Hepatocyte (in vitro differentiated cells): Measurements from ENCODE around the gene ZNF174. TPM values are rescaled to one million over a fixed set of nuclear protein-coding genes. Genes with fewer than 3 reads are reported as not detected.

Source experiments
- DNase-seq: peaks from one replicate; pipeline ENCODE4 v3.0.0-alpha.2; 2016; ENCODE audit warnings: low spot score
- H2AFZ ChIP-seq: fragments of 200-600 bp; sonication (generic); 2 replicates; pipeline ENCODE4 v1.6.0; 2016; ENCODE audit warnings: antibody characterized with exemption, mild to moderate bottlenecking
- H3K27ac ChIP-seq: fragments of 200-600 bp; sonication (generic); 2 replicates; pipeline ENCODE4 v1.5.1; 2016; ENCODE audit warnings: mild to moderate bottlenecking
- H3K27me3 ChIP-seq: fragments of 200-600 bp; sonication (generic); 2 replicates; pipeline ENCODE4 v1.6.1; 2016
- H3K36me3 ChIP-seq: fragments of 200-600 bp; sonication (generic); replicated peaks from 2 replicates; pipeline ENCODE4 v1.5.1; 2016; ENCODE audit warnings: low read depth; ENCODE audit not compliant: insufficient read depth
- H3K4me1 ChIP-seq: fragments of 200-600 bp; sonication (generic); 2 replicates; pipeline ENCODE4 v1.5.1; 2016; ENCODE audit warnings: mild to moderate bottlenecking, moderate library complexity; ENCODE audit not compliant: insufficient read depth
- H3K4me2 ChIP-seq: fragments of 200-600 bp; sonication (generic); 2 replicates; pipeline ENCODE4 v1.6.0; 2016
- H3K4me3 ChIP-seq: fragments of 200-600 bp; sonication (generic); 2 replicates; pipeline ENCODE4 v1.5.1; 2016; ENCODE audit warnings: mild to moderate bottlenecking
- H3K79me2 ChIP-seq: fragments of 200-600 bp; sonication (generic); 2 replicates; pipeline ENCODE4 v1.6.0; 2017; ENCODE audit warnings: mild to moderate bottlenecking
- H3K9me2 ChIP-seq: fragments of 200-600 bp; sonication (generic); replicated peaks from 2 replicates; pipeline ENCODE4 v1.6.0; 2017; ENCODE audit warnings: mild to moderate bottlenecking; ENCODE audit not compliant: insufficient read depth
- H3K9me3 ChIP-seq: fragments of 200-600 bp; sonication (generic); 2 replicates; pipeline ENCODE4 v1.5.1; 2016; ENCODE audit warnings: low read depth, mild to moderate bottlenecking
- H4K20me1 ChIP-seq: fragments of 200-600 bp; sonication (generic); 2 replicates; pipeline ENCODE4 v1.6.0; 2016; ENCODE audit warnings: mild to moderate bottlenecking; ENCODE audit not compliant: insufficient read depth, poor library complexity, severe bottlenecking
- EZH2 ChIP-seq: fragments of 200-600 bp; sonication (generic); IDR thresholded peaks from 2 replicates; pipeline ENCODE4 v1.6.1; 2016; ENCODE audit warnings: antibody characterized with exemption, mild to moderate bottlenecking, borderline replicate concordance
- EZH2phosphoT487 ChIP-seq: fragments of 200-600 bp; sonication (generic); IDR thresholded peaks from one replicate; pipeline ENCODE4 v1.6.1; 2018; ENCODE audit warnings: antibody characterized with exemption, mild to moderate bottlenecking, low read depth, moderate library complexity; ENCODE audit not compliant: unreplicated experiment, severe bottlenecking
- WGBS: methylation state at CpG from one replicate; pipeline ENCODE4 v1.1.6; 2016; ENCODE audit warnings: low lambda C conversion rate; ENCODE audit errors: missing lambda C conversion rate; 5-methylcytosine and 5-hydroxymethylcytosine counted together
- polyA plus RNA-seq: library from polyadenylated mRNA; unstranded; fragments of >200 nt; fragmentation: Nextera tagmentation; extraction: Ambion mirVana; gene quantifications from 2 replicates; pipeline ENCODE4 v1.2.1, GENCODE V29; 2016
- total RNA-seq: library from RNA; depleted of rRNA; stranded (reverse); fragments of >200 nt; gene quantifications from 2 replicates; pipeline ENCODE4 v1.2.3, GENCODE V29; 2014
- TF ChIP-seq, protein P1 (sequence below): fragments of 200-600 bp; sonication (generic); IDR thresholded peaks from 2 replicates; pipeline ENCODE4 v1.5.1; 2016; ENCODE audit warnings: antibody characterized with exemption, mild to moderate bottlenecking; ENCODE audit not compliant: poor library complexity

The ZNF174 gene
- total and polyA plus RNA-seq, 2 experiments from 2014 or later, result 8.0 to 13.5 TPM

GRCh38 chr16:3401719-3402397 lies 843 bp downstream of the ZNF174 start:
- Histone ChIP-seq H3K4me2 (peak overlapping the region; percentile 91), H3K27me3 (no peaks in the 10 kb centered on the region), H3K9me3 (peaks cover 30% of the 10 kb centered on the region), H3K4me3 (peak overlapping the region; percentile 54), H3K9me2 (no peaks in the 10 kb centered on the region), H3K27ac (peak overlapping the region; percentile 81), H2AFZ (peak overlapping the region; percentile 86), H4K20me1 (no peaks in the 10 kb centered on the region), H3K36me3 (peaks cover 4% of the 10 kb centered on the region), H3K79me2 (peaks cover 50% of the 10 kb centered on the region), H3K4me1 (peaks cover 6% of the 10 kb centered on the region)
- TF ChIP-seq, protein P1, sequence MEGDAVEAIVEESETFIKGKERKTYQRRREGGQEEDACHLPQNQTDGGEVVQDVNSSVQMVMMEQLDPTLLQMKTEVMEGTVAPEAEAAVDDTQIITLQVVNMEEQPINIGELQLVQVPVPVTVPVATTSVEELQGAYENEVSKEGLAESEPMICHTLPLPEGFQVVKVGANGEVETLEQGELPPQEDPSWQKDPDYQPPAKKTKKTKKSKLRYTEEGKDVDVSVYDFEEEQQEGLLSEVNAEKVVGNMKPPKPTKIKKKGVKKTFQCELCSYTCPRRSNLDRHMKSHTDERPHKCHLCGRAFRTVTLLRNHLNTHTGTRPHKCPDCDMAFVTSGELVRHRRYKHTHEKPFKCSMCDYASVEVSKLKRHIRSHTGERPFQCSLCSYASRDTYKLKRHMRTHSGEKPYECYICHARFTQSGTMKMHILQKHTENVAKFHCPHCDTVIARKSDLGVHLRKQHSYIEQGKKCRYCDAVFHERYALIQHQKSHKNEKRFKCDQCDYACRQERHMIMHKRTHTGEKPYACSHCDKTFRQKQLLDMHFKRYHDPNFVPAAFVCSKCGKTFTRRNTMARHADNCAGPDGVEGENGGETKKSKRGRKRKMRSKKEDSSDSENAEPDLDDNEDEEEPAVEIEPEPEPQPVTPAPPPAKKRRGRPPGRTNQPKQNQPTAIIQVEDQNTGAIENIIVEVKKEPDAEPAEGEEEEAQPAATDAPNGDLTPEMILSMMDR, result no peak
- TF ChIP-seq EZH2 (no peak), EZH2phosphoT487 (no peak)
- WGBS, result 23% methylated on average over 17 of the region's 17 CpGs
- peak; percentile 19 for DNase-seq

DNA sequence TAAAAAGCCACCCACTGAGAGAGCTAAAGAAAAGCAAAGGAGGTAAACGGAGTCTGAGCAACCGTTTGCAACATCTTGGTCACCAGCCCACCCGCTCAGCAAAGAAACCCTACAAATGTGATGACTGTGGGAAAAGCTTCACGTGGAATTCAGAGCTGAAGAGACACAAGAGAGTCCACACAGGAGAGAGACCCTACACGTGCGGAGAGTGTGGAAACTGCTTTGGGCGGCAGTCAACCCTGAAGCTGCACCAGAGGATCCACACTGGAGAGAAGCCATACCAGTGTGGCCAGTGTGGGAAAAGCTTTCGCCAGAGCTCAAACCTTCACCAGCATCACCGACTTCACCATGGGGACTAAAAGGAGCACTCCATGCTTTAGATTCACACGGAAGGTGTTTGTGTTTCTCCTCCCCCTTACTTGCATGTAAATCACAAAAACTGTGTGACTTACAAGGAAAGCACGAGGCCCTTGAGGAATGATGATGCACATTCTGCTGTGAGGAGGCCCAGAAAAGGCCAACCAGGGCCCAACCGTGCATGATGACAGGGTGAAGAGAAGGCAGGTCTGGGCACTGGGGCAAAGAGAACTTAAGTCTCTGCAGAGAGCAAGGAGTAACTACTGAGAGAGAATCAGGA lies 7.7 kb downstream of the ZNF174 start:
- Histone ChIP-seq H4K20me1 (no peaks in the 10 kb centered on the region), H3K27ac (no peak overlapping the region), H3K9me2 (no peaks in the 10 kb centered on the region), H3K4me2 (no peak overlapping the region), H3K4me3 (no peak overlapping the region), H3K9me3 (peaks cover 60% of the 10 kb centered on the region), H3K27me3 (no peaks in the 10 kb centered on the region), H3K4me1 (no peaks in the 10 kb centered on the region), H3K79me2 (peaks cover 9% of the 10 kb centered on the region), H2AFZ (no peak overlapping the region), H3K36me3 (peaks cover 24% of the 10 kb centered on the region)
- no peak for DNase-seq
- TF ChIP-seq EZH2 (no peak), EZH2phosphoT487 (no peak)
- TF ChIP-seq, protein P1, result no peak
- WGBS, result 96% methylated on average over 12 of the region's 12 CpGs

DNA sequence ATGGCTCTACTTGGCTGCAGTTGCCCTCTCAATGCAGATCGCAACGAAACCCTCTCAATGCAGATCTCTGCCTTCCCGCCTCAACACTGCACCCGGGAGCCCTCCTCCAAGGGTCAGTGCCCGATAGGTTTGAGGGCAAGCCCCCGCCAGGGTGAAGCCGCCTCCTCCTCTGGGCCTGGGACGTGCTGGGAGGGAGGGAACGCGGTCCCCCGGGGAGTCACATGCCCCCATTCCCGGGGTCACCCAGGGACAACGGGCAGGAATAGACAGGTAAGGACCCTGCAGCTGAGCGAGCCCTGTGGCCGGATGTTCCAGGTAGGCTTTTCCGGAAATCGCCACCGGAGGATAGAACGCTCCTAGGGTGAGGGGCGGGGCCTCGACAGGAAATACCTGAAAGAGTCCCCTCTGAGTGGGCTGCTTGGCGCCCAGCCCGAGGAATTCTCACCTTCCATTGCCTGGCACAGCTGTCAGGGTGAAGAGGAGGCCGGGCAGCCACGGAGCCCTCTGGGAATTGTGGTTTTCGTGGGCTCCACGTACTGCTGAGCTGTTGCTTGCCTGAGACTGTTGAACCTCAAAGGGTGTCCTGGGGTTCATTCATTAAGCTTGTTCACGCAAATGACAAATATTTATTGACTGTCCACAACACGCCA lies 12.8 kb downstream of the ZNF174 start:
- 96% methylated on average over 29 of the region's 29 CpGs for WGBS
- Histone ChIP-seq H3K9me3 (peaks cover 23% of the 10 kb centered on the region), H2AFZ (no peak overlapping the region), H3K27ac (no peak overlapping the region), H3K4me2 (no peak overlapping the region), H3K4me3 (no peak overlapping the region), H3K4me1 (no peaks in the 10 kb centered on the region), H3K9me2 (no peaks in the 10 kb centered on the region), H4K20me1 (no peaks in the 10 kb centered on the region), H3K79me2 (no peaks in the 10 kb centered on the region), H3K27me3 (no peaks in the 10 kb centered on the region), H3K36me3 (peaks cover 11% of the 10 kb centered on the region)
- DNase-seq, result no peak
- TF ChIP-seq EZH2 (no peak), EZH2phosphoT487 (no peak)
- TF ChIP-seq, protein P1, result no peak
